SU-DHL-6 (cell line): ENCODE measurements around the gene FSIP1.

ENCODE experiments used
- H2AFZ ChIP-seq: fragments of 200-600 bp; sonication (generic); 2 replicates; pipeline ENCODE4 v1.6.1; 2014; ENCODE audit warnings: low read depth, mild to moderate bottlenecking, moderate library complexity, mixed read lengths, antibody characterized with exemption, low read length; ENCODE audit not compliant: severe bottlenecking
- H3F3A ChIP-seq: fragments of 200-600 bp; shearing (Covaris generic); 2 replicates; pipeline ENCODE4 v1.6.0; 2016; ENCODE audit warnings: antibody characterized with exemption, mild to moderate bottlenecking; ENCODE audit not compliant: insufficient read depth
- H3K27ac ChIP-seq: fragments of 200-600 bp; sonication (generic); 2 replicates; pipeline ENCODE4 v1.5.1; 2016; ENCODE audit warnings: low read depth, mild to moderate bottlenecking, low read length, moderate library complexity, mixed read lengths
- H3K27me3 ChIP-seq: fragments of 200-600 bp; sonication (generic), shearing (Covaris generic); 2 replicates; pipeline ENCODE4 v1.6.0; 2014; ENCODE audit warnings: mild to moderate bottlenecking, low read length
- H3K36me3 ChIP-seq: fragments of 200-600 bp; sonication (generic); 2 replicates; pipeline ENCODE4 v1.6.1; 2014; ENCODE audit warnings: mild to moderate bottlenecking, low read length, mixed read lengths
- H3K4me2 ChIP-seq: fragments of 300-600, 200-600 bp; shearing (Covaris generic), sonication (generic); 2 replicates; pipeline ENCODE4 v1.6.0; 2014; ENCODE audit warnings: low read length, low read depth, mild to moderate bottlenecking; ENCODE audit not compliant: poor library complexity, severe bottlenecking
- H3K4me3 ChIP-seq: fragments of 200-600 bp; sonication (generic); 2 replicates; pipeline ENCODE4 v1.5.1; 2014; ENCODE audit warnings: antibody characterized with exemption, low read length, mild to moderate bottlenecking, mixed read lengths; ENCODE audit not compliant: insufficient read depth, poor library complexity, severe bottlenecking
- H3K79me2 ChIP-seq: fragments of 200-600 bp; sonication (generic); 2 replicates; pipeline ENCODE4 v1.6.1; 2014; ENCODE audit warnings: mild to moderate bottlenecking, low read length, moderate library complexity; ENCODE audit not compliant: insufficient read depth
- H3K9ac ChIP-seq: fragments of 200-600 bp; sonication (generic); 2 replicates; pipeline ENCODE4 v1.7.0; 2014; ENCODE audit warnings: mild to moderate bottlenecking, low read length
- H3K9me2 ChIP-seq: fragments of 200-600 bp; sonication (generic); replicated peaks from 2 replicates; pipeline ENCODE4 v1.6.1; 2014; ENCODE audit warnings: low read length; ENCODE audit not compliant: insufficient read depth
- H3K9me3 ChIP-seq: fragments of 200-600 bp; sonication (generic); 2 replicates; pipeline ENCODE4 v1.6.1; 2014; ENCODE audit warnings: low read length, mixed read lengths; ENCODE audit not compliant: insufficient read depth
- H4K20me1 ChIP-seq: fragments of 200-600 bp; sonication (generic); 2 replicates; pipeline ENCODE4 v1.6.1; 2014; ENCODE audit warnings: low read depth, mild to moderate bottlenecking, antibody characterized with exemption, low read length, moderate library complexity, mixed read lengths
- CTCF ChIP-seq: fragments of 200-600 bp; sonication (generic); IDR thresholded peaks from one replicate; pipeline ENCODE4 v1.5.1; 2017; ENCODE audit warnings: antibody characterized with exemption, mild to moderate bottlenecking, low read length, moderate library complexity; ENCODE audit not compliant: insufficient read depth, poor library complexity, severe bottlenecking
- EZH2phosphoT487 ChIP-seq: fragments of 200-600 bp; sonication (generic), shearing (Covaris generic); conservative IDR thresholded peaks from 2 replicates; pipeline ENCODE4 v1.6.1; 2018; ENCODE audit warnings: mild to moderate bottlenecking, antibody characterized with exemption, low read length, moderate library complexity, mixed read lengths

Gene FSIP1

DNA sequence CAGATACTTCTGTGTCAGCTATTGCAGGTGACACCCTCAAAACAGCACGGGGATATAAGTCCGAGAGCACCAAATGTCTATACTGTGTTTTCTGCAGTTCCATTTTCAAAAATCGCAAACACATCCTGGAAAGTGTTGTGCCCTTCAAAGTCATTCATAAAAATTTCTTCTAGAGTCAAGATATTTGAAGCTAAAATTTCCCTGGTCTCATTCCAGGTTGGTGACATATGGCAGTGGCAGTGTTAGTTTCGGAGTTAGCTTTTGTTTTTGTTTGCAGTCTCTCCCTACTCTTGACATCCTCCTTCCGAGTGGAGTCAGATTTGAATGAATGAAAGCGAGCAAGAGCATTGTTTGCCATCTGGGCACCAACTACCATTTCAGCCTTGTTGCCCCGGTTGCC, 3.2 kb upstream of the FSIP1 start:
- TF ChIP-seq CTCF (no peak), EZH2phosphoT487 (no peak)
- Histone ChIP-seq H3K9me3 (no peaks in the 10 kb centered on the region), H3K9me2 (no peaks in the 10 kb centered on the region), H3K36me3 (no peaks in the 10 kb centered on the region), H3F3A (peaks cover 4% of the 10 kb centered on the region; the same call in 1 of the 2 replicates), H3K27me3 (no peaks in the 10 kb centered on the region), H3K79me2 (no peaks in the 10 kb centered on the region), H3K27ac (no peak overlapping the region), H2AFZ (no peak overlapping the region), H3K4me2 (no peak overlapping the region), H4K20me1 (no peaks in the 10 kb centered on the region), H3K9ac (no peak overlapping the region), H3K4me3 (no peak overlapping the region)

DNA sequence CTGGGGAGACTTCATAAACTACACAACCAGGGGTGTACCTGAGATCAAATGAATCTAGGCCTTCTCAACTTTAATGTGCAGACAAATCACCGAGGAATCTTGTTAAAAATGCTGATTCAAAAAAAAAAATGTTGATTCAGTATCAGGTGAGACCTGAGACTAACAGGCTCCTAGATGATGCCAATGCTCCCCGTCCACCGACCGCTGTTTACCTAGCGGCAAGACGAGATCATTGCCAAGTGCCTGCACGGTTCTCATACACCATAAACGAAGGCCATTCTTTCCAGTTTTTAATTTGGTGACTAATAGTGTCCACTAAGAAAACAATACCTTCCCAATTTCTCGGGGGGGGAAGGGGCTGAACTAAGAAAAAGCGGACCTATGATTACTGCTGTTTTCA, 2.5 kb upstream of the FSIP1 start:
- H3K36me3 ChIP-seq: no peaks in the 10 kb centered on the region
- no peaks in the 10 kb centered on the region for H3K79me2 ChIP-seq
- H3F3A ChIP-seq: peaks cover 4% of the 10 kb centered on the region; the same call in 1 of the 2 replicates
- no peak overlapping the region for H3K4me2 ChIP-seq
- H3K9ac ChIP-seq: no peak overlapping the region
- no peak overlapping the region for H3K27ac ChIP-seq
- no peaks in the 10 kb centered on the region for H3K9me2 ChIP-seq
- H3K4me3 ChIP-seq: no peak overlapping the region
- H3K9me3 ChIP-seq: no peaks in the 10 kb centered on the region
- no peaks in the 10 kb centered on the region for H3K27me3 ChIP-seq
- H4K20me1 ChIP-seq: no peaks in the 10 kb centered on the region
- no peak overlapping the region for H2AFZ ChIP-seq
- no peak for TF ChIP-seq EZH2phosphoT487
- no peak for TF ChIP-seq CTCF

GRCh38 chr15:39784638-39785037, 2.0 kb upstream of the FSIP1 start:
- no peak overlapping the region for H2AFZ ChIP-seq
- H3K4me3 ChIP-seq: no peak overlapping the region
- H3K36me3 ChIP-seq: no peaks in the 10 kb centered on the region
- H3K79me2 ChIP-seq: no peaks in the 10 kb centered on the region
- H3K9ac ChIP-seq: no peak overlapping the region
- TF ChIP-seq EZH2phosphoT487 (no peak), CTCF (no peak)
- no peaks in the 10 kb centered on the region for H3K9me3 ChIP-seq
- H3F3A ChIP-seq: peaks cover 4% of the 10 kb centered on the region; the same call in 1 of the 2 replicates
- H3K4me2 ChIP-seq: peak overlapping the region; percentile 59
- H3K9me2 ChIP-seq: no peaks in the 10 kb centered on the region
- no peaks in the 10 kb centered on the region for H3K27me3 ChIP-seq
- H4K20me1 ChIP-seq: no peaks in the 10 kb centered on the region
- H3K27ac ChIP-seq: no peak overlapping the region
